Stimulated activated CD8-positive, alpha-beta memory T cell treated with anti-CD3 and anti-CD28 coated beads, Interleukin-12 subunit alpha, Interleukin-12 subunit beta, amount 100 ng/mL, for 1 hour (primary cell): ENCODE measurements around the gene MBL2.

Source experiments
- DNase-seq: peaks from one replicate; pipeline ENCODE4 v3.0.0-alpha.2; 2020; ENCODE audit warnings: low read depth

Gene MBL2

DNA sequence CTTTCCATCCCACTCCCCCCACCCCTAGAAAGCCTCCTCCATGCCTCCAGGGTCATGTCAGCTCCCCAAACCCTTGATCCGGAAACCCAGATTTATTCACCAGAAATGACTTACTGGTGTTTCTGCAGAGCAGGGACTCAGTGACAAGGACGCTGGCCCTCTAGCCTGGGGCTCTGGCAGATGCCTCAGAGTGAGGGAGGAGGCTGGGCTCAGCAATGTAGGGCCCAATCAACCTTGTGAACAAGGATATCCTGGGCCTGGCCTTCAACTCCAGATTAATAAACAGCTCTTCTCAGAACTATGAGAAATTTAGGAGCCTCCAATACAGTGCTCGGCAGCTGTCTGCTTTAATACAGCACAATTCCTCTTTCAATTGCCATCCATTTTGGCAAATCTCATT is at the start of gene MBL2:
Gene MBL2, minus strand, starts transcription at position 162 of the 400 bp plus-strand sequence. CDS start 1,149 bp downstream, outside the sequence.
- DNase-seq, result no peak

GRCh38 chr10:52820309-52820708 is 47.7 kb upstream of the MBL2 start:
- DNase-seq, result no peak

DNA sequence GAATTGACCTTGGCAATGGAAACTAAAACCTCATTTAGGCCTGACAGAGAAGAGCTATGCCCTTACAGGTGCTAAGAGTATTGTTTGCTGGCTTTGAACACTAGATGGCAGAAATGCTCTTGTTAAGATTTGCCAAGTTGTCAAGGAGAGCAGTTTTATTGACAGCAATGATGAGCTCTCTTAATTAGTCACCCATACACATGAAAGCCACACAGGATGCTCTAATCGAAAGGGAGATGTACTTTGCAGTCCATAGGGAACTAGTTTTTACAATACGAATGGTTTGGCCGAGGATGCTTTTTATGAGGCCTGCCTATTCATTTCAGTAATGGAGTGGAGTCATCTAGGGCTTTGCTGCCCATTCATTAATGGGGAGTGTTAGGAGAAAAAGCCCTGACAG is 45.4 kb upstream of the MBL2 start:
- no peak for DNase-seq

DNA sequence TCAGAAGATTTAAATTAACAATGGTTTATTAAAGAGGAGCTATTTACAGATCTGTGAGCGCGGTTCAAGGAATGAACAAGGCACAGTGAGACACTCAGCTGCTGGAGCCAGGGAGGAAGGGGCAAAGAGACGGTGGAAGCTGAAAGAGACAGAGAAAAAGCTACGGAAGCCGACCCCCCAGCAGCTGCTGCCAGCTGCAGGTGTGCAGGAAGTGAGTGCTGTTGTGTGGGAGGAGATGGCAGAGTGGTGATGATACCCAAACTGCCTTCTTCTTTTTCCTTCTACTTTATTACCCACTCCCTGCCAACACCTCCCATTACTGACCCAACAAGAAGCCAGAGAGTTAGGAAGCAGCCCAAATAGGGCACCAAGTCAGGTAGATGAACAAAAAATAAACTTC is 41.9 kb upstream of the MBL2 start:
- DNase-seq, result no peak

GRCh38 chr10:52811776-52812175 is 39.2 kb upstream of the MBL2 start:
- DNase-seq, result no peak

DNA sequence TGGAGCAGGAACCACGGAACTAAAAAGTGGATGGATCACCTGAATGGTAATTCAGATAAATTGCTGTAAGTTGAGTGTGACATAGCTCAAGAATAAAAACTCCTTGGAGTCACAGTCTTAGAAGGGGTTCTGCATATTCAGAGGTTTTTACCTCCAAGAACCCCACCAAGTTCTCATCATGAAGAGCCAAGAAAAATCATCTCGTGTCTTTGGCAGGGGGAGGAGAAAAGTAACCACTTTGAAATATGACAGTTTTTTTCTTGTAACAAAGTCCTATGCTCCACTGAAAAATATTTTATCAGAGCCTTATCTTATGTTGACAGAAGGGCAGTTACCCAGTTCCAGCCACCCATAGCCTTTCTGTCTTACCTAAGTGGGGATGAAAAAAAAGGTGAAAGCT is 38.2 kb upstream of the MBL2 start:
- no peak for DNase-seq

DNA sequence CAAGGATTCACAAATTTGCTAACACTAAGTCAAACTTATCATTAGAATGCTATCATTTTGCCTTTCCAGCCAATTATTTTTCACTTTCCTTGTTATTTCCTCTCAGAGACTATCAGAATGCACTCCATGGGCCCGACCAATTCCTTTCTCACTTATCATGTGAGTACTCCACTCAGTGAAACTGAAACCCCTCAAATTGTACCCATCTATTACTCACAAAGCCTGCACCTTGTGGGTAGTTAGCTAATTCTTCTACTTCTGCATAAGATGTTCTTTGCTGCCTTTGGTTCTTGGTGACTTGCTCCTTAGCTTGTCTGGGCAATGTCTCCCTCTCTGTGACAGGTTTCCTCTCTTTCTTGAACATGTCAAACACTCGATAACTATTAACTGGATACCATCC is 35.2 kb upstream of the MBL2 start:
- no peak for DNase-seq

DNA sequence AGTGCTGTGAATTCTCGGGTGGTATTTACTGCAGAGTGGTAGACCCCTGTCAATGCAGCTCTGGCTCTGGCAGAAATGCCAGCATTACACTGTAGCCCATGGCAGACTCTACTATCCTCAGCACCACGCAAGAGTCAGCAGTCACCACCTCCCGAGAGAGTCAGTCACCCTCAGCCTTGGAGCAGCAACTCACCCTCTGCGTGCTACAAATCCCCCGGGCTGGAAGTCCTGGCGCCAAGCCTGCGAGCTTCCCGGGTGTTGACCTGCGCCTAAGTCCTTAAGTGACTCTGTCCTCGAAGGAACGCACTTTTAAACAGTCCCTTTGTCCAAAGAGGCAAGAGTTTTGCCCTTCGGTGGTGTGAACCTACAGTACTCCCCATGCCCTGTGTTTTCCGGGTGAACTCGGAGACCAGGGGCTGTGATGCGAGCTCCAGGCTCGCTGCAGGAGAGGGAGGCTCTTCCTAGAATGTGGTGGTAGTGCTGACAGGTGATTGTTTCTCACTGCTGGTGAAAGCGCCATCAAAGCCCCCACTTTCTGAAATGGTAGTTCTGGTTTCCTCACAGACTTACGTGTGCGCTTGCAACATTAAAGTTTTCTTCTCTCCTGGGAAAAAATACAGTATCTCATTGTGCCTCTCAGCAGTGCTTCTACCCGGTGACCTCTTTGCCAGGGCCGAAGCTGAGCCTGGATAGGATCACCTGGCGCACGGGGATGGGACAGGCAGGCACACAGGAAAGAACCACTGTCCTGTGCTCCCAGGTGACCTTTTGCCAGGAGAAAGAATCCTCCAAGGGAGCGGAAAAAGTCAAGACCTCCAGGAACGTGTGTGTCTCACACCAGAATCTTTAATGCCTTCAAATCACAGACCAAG is 33.1 kb upstream of the MBL2 start:
- no peak for DNase-seq

GRCh38 chr10:52801947-52802346 is 29.4 kb upstream of the MBL2 start:
- DNase-seq, result no peak

DNA sequence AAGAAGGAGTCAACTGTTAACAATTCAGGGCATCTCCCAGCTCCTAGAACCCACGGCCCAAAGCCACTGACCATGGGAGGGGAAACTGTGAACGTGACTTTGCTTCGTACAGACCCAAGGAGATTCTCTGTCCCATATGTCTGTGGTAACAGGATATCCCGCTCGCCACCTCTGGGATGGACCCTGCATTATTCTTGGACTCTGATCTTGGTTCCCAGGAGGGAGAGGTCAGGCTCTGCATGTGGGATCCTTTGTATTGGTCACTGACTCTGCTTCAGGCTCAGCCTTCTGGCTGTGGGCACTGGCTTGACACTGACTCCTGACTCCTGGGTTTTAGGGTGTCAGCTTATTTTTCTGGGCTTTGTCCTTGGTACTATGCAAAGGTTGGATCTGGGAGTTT is 13.5 kb upstream of the MBL2 start:
- DNase-seq, result no peak

GRCh38 chr10:52785418-52785817 is 12.8 kb upstream of the MBL2 start:
- no peak for DNase-seq

GRCh38 chr10:52783726-52784125 is 11.1 kb upstream of the MBL2 start:
- DNase-seq, result no peak

- DNase-seq, result no peak
Measured at GRCh38 chr10:52782554-52782953, 10.0 kb upstream of the MBL2 start.

DNA sequence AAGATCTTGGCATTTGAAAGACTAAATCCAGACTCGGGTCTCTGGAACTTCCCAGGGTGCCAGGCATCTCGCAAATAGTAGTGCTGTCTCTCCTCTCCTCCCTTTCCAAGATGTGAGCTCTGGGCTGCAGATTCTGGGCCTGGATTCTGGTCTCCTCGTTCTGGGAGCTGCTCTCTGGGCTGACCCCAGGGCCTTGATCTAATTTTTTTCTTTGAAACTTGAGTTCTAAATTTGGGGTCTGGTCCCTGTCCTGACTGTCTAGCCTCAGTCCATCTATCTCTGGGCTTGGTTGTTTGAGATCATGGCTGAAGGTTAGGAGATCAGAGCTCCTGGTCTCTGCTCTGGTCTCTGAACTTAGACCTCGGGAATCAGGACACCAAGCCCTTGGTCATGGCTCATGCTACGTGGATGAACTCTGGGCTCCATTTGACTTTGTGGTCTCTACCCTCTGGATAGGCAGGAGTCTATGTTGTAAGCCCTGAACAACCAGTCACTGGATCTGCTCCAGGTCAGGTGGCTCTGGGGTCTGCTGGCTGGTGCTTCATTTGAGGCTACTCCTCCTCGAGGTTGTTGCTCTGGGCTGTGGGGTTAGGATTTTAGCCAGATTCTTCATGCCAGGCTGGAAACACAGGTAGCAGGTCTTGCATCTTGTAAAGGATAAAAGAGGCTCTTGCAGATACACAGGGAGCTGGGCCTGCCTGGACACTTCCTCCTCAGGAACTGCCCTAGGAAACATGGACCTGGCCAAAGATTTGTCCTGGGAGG is 8.0 kb upstream of the MBL2 start:
- no peak for DNase-seq

DNA sequence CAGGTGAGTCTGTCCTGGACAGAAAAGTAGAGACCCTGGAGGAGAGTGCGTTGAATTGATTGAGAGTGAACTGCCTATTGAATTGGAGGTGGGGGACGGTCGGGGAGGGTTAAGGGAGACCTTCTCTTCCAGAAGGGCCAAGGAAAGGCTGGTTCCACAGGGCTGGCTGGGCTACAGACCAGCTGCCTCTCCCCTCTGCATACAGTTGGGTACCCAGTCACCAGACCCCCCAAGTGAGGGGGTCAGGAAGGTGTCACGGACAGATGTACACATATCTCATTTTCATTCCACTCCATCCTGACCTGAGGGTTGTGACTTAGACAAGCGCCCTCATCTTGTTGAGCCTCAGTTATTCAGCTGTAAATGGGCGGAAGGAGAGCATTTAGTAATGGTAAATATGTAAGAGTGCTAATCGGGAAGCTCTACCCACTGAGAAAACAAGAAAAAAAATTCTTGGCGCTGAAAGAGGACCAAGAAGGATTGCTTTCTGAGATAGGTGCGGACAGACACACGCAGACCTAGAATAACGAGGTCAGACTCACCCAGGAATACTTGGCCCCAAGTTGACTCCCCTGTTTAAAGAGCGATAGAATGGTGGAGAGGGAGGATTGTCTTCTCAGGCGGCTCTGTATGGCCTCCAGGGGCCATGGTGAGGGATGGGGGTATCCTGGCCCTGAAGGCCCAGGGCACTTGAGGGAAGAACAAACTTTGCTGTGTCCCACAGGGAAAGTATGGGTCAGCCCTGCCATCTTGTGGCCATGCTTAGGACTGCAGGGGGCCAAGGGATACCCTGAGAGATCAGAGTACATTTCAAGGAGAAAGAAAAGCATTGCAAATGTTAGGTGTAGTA is 7.2 kb upstream of the MBL2 start:
- no peak for DNase-seq

GRCh38 chr10:52778511-52779392 is 6.2 kb upstream of the MBL2 start:
- no peak for DNase-seq

DNA sequence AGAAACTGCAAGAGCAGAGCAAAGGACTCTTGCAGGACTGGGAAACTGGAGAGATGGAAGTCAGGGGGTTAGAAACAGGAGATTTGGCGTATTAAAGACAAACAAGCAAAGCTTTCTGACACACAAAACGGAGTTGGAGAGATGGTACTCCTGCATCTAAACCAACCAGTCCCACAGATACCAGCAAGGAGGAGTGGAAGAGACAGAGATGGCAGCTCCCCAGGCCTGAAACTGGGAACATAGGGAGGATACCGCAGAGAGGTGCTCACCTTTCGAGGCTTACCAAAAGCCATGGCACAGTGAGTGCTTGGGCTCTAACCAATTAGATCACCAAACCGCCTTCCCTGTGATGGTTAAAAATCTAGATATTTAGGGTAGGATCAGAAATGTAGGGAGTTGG is 4.8 kb upstream of the MBL2 start:
- no peak for DNase-seq

GRCh38 chr10:52776471-52776903 is 3.9 kb upstream of the MBL2 start:
- DNase-seq, result no peak

DNA sequence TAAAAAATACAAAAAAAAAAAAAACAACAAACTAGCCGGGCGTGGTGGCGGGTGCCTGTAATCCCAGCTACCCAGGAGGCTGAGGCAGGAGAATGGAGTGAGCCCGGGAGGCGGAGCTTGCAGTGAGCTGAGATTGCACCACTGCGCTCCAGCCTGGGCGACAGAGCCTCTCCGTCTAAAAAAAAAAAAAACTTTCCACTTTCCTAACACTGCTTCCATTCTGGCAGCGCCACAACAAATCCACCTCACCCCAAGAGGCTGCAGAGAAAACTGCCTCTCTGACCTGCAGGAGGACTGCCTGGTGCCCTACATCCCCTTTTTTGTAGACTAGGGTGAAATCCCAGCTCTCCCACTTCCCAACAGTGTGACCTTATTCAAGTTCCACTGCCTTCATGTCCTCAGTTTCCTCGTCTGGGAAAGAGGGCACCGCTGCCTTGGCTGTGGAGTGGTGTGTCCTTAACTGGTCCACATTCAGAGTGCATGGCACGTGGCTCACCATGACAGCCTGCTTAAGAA is 2.6 kb upstream of the MBL2 start:
- DNase-seq, result no peak

DNA sequence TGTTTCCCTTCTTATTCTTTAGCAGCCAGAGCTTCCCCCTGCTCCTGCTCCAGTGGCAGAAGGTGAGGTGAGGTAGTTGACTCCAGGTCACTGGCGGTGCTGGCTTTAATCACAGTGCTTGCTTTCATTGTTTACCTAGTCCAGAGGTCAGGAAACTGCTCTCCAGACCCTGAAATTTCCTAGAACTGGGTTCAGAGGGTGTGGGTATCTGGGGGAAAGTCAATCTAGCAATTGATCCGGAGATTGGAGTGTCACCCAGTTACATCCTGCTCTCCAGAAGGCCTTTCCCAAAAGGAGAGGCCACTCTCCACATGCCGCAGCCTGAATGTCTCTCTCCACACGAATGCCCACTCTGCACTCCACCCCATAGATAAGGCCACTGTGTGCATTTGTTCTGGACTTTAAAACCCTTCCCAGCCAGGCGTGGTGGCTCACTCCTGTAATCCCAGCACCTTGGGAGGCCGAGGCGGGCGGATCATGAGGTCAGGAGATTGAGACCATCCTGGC is 2.1 kb upstream of the MBL2 start:
- no peak for DNase-seq

- no peak for DNase-seq
Measured at GRCh38 chr10:52774182-52774581, 1.6 kb upstream of the MBL2 start.
